GM12875 (cell line): ENCODE measurements around the gene EME2.

Source experiments
- H3K4me3 ChIP-seq: one replicate; pipeline ENCODE4 v1.5.1; 2011; ENCODE audit warnings: low read depth, low read length, control low read depth
- CTCF ChIP-seq: IDR thresholded peaks from 2 replicates; pipeline ENCODE4 v1.5.1; 2011; ENCODE audit warnings: low read depth, mild to moderate bottlenecking, control low read depth, inconsistent platforms, low read length, moderate library complexity, borderline replicate concordance; ENCODE audit not compliant: insufficient read depth

EME2 gene

GRCh38 chr16:1762879-1763520 is 9.6 kb upstream of the EME2 start:
- TF ChIP-seq CTCF, result no peak
- no peak overlapping the region for H3K4me3 ChIP-seq

- TF ChIP-seq CTCF, result 0 out of 2 replicates have a peak, but pooled peaks have one; percentile 12
- H3K4me3 ChIP-seq, result no peak overlapping the region
Observed at GRCh38 chr16:1763521-1764511, 8.8 kb upstream of the EME2 start.

- no peak for TF ChIP-seq CTCF
- no peak overlapping the region for H3K4me3 ChIP-seq
Observed at GRCh38 chr16:1764971-1765370, 7.6 kb upstream of the EME2 start.

- H3K4me3 ChIP-seq, result no peak overlapping the region
- no peak for TF ChIP-seq CTCF
Observed at GRCh38 chr16:1765826-1766225, 6.8 kb upstream of the EME2 start.

GRCh38 chr16:1766231-1766630 is 6.4 kb upstream of the EME2 start:
- no peak overlapping the region for H3K4me3 ChIP-seq
- no peak for TF ChIP-seq CTCF

GRCh38 chr16:1766701-1767100 is 5.9 kb upstream of the EME2 start:
- TF ChIP-seq CTCF, result no peak
- no peak overlapping the region for H3K4me3 ChIP-seq
